Chondrocyte (in vitro differentiated cells): ENCODE data around the gene HDAC4. TPM values are rescaled to one million over a fixed set of nuclear protein-coding genes. Genes with fewer than 3 reads are reported as not detected.

ENCODE experiments used
- DNase-seq: peaks from one replicate; pipeline ENCODE4 v3.0.0; 2021; ENCODE audit warnings: mixed read lengths, low spot score
- H3K27ac Mint-ChIP-seq: one replicate; pipeline ENCODE4 v1.8.0; 2021; ENCODE audit warnings: mild to moderate bottlenecking, moderate library complexity, mixed read lengths; ENCODE audit not compliant: unreplicated experiment
- H3K27me3 Mint-ChIP-seq: 2 replicates; pipeline ENCODE4 v1.8.0; 2021; ENCODE audit warnings: low read depth, mixed read lengths
- H3K36me3 Mint-ChIP-seq: 2 replicates; pipeline ENCODE4 v1.8.0; 2021; ENCODE audit warnings: low read depth, mixed read lengths
- H3K4me1 Mint-ChIP-seq: 2 replicates; pipeline ENCODE4 v1.8.0; 2021; ENCODE audit warnings: low read depth, mild to moderate bottlenecking, mixed read lengths
- H3K4me3 Mint-ChIP-seq: one replicate; pipeline ENCODE4 v1.8.0; 2021; ENCODE audit warnings: mild to moderate bottlenecking, moderate library complexity, mixed read lengths; ENCODE audit not compliant: unreplicated experiment
- H3K9me3 Mint-ChIP-seq: 2 replicates; pipeline ENCODE4 v1.8.0; 2021; ENCODE audit warnings: low read depth, mixed read lengths
- CTCF ChIP-seq: fragments of 200-600 bp; sonication (generic); IDR thresholded peaks from 2 replicates; pipeline ENCODE4 v1.5.0; 2021; ENCODE audit warnings: antibody characterized with exemption, mild to moderate bottlenecking, moderate library complexity
- total RNA-seq: library from RNA; stranded (reverse); gene quantifications from 3 replicates; pipeline ENCODE4 v1.2.1, GENCODE V29; 2021

The HDAC4 gene
- total RNA-seq, 1 donor from 2014 or later, result 22.3 TPM

DNA sequence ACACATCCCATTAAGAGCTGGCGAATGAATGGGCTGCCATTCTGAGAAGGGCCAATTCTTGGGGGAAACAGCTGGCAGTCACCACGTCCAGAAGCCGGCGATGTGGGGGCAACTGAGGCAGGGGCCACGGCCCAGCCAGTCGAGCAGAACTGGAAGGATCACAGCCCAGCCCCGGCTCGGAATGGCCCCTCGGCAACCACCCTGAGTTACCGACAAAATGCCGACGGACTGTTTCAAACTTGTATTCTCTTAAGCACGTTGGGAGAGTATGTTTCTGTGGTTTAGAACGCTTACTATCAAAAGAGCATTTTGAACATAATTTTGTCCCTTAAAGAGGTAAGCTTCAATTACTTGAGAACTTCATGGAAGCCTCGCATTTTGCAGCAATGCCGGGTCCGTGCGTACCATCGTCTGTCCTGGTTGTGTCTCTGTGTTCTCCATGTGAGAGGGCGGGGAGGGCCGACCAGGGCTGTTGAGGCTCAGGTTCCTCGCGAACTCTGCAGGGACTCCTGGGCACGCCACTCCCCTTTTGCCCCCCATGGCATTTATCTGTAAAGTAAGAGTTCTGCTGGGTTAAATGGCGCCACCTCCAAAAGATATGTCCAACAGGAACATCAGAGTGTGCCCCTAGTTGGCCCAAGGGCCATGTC is 397.1 kb downstream of the HDAC4 start:
- Mint-ChIP-seq H3K27ac (peak overlapping the region; percentile 52), H3K4me3 (no peak overlapping the region), H3K9me3 (peaks cover 9% of the 10 kb centered on the region), H3K36me3 (peaks cover 6% of the 10 kb centered on the region), H3K4me1 (peaks cover 24% of the 10 kb centered on the region), H3K27me3 (peaks cover 24% of the 10 kb centered on the region)
- TF ChIP-seq CTCF, result no peak
- no peak for DNase-seq

DNA sequence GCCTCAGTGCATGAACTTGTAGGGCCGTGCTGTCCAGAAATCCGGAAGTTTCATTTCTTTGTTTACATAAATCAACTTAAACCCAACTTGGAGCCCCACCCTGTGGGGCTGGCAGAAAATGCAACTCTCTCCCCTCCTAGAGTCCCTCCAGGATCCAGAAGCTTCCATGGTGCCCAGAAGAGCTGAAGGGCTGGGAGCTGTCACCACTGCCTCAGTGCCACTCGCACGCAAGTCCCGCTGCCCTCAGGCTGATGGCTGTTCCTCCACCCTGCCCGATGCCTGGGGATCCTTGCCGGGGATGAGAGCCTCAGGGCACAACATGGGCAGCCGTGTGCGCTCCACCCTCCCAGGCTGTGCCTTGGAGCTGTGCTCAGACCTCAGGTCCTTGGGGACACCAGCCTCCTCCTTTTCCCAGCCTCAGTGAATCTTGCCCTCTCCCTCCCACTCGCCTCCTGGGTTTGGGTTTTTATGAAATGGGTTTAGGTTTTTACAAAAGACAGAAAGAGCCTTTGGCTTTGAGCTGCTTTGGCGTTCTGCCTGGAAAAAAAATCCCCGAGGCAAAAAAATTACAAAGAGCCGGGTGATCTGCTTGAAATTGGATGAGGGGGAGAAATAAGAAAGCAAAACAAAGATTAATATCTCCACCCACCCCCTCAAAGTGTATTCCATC is 397.7 kb downstream of the HDAC4 start:
- no peak for DNase-seq
- peaks cover 24% of the 10 kb centered on the region for H3K4me1 Mint-ChIP-seq
- H3K9me3 Mint-ChIP-seq, result peaks cover 9% of the 10 kb centered on the region
- peaks cover 6% of the 10 kb centered on the region for H3K36me3 Mint-ChIP-seq
- peaks cover 19% of the 10 kb centered on the region for H3K27me3 Mint-ChIP-seq
- peak; percentile 74 for TF ChIP-seq CTCF
- peak overlapping the region; percentile 52 for H3K27ac Mint-ChIP-seq
- H3K4me3 Mint-ChIP-seq, result peak overlapping the region; percentile 0

GRCh38 chr2:239002591-239002953 is 398.2 kb downstream of the HDAC4 start:
- peak overlapping the region; percentile 0 for H3K4me3 Mint-ChIP-seq
- peaks cover 6% of the 10 kb centered on the region for H3K36me3 Mint-ChIP-seq
- H3K27me3 Mint-ChIP-seq, result peaks cover 16% of the 10 kb centered on the region
- H3K27ac Mint-ChIP-seq, result peak overlapping the region; percentile 52
- peaks cover 9% of the 10 kb centered on the region for H3K9me3 Mint-ChIP-seq
- DNase-seq, result no peak
- no peak for TF ChIP-seq CTCF
- H3K4me1 Mint-ChIP-seq, result peaks cover 24% of the 10 kb centered on the region

DNA sequence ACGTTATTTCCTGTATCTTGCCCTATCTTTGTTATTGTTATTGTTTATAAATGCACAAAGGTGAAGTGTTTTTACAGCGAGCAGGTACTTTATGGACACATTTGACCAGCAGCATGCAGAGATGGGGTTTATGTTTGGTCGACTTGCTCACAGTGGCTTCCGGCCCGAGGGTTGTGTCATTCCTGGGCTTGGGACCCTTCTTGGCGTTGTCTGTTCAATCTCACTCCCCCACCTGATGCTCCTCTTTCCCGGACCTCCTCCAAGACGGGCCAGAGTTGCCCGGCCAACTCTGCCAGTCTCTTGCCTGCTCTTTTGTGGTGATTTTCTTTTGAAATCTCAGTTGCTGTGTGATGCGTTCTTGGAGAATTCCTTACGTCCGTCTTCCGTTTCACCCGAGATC is 399.0 kb downstream of the HDAC4 start:
- no peak for TF ChIP-seq CTCF
- H3K4me1 Mint-ChIP-seq, result peaks cover 30% of the 10 kb centered on the region
- peaks cover 15% of the 10 kb centered on the region for H3K27me3 Mint-ChIP-seq
- DNase-seq, result no peak
- no peak overlapping the region for H3K4me3 Mint-ChIP-seq
- H3K36me3 Mint-ChIP-seq, result peaks cover 6% of the 10 kb centered on the region
- no peak overlapping the region for H3K27ac Mint-ChIP-seq
- H3K9me3 Mint-ChIP-seq, result peaks cover 9% of the 10 kb centered on the region

GRCh38 chr2:239000500-239001073 is 400.2 kb downstream of the HDAC4 start:
- Mint-ChIP-seq H3K9me3 (peaks cover 9% of the 10 kb centered on the region), H3K4me3 (no peak overlapping the region), H3K36me3 (peaks cover 4% of the 10 kb centered on the region), H3K27me3 (peaks cover 5% of the 10 kb centered on the region), H3K27ac (no peak overlapping the region), H3K4me1 (peaks cover 30% of the 10 kb centered on the region)
- TF ChIP-seq CTCF, result no peak
- no peak for DNase-seq
